Neural cell (in vitro differentiated cells): ENCODE data around the gene KLK7. TPM values are rescaled to one million over a fixed set of nuclear protein-coding genes. Genes with fewer than 3 reads are reported as not detected.

Source experiments
- H2AFZ ChIP-seq: fragments of 200-600, 300-800 bp; sonication (generic), shearing (Covaris generic); 2 replicates; pipeline ENCODE4 v1.6.0; 2014; ENCODE audit warnings: low read depth, mild to moderate bottlenecking, antibody characterized with exemption, low read length, moderate library complexity
- H3F3A ChIP-seq: fragments of 200-600 bp; shearing (Covaris generic); 2 replicates; pipeline ENCODE4 v1.6.1; 2016; ENCODE audit warnings: mild to moderate bottlenecking, moderate library complexity, mixed read lengths, antibody characterized with exemption, low read length; ENCODE audit not compliant: insufficient read depth, poor library complexity, severe bottlenecking
- H3K27ac ChIP-seq: fragments of 200-600, 300-800 bp; sonication (generic), shearing (Covaris generic); 2 replicates; pipeline ENCODE4 v1.5.1; 2014; ENCODE audit warnings: mild to moderate bottlenecking, low read length, moderate library complexity
- H3K27me3 ChIP-seq: fragments of 300-800, 200-600 bp; sonication (generic), shearing (Covaris generic); 2 replicates; pipeline ENCODE4 v1.6.0; 2014; ENCODE audit warnings: mild to moderate bottlenecking, low read depth, low read length, moderate library complexity; ENCODE audit not compliant: insufficient read depth
- H3K36me3 ChIP-seq: fragments of 300-800, 200-600 bp; sonication (generic), shearing (Covaris generic); 2 replicates; pipeline ENCODE4 v1.5.1; 2014; ENCODE audit warnings: mild to moderate bottlenecking, antibody characterized with exemption, low read length, moderate library complexity; ENCODE audit not compliant: insufficient read depth
- H3K4me2 ChIP-seq: fragments of 300-800, 200-600 bp; sonication (generic), shearing (Covaris generic); 2 replicates; pipeline ENCODE4 v1.6.0; 2014; ENCODE audit warnings: mild to moderate bottlenecking, low read length
- H3K4me3 ChIP-seq: fragments of 300-800, 200-600 bp; sonication (generic), shearing (Covaris generic); 2 replicates; pipeline ENCODE4 v1.5.1; 2014; ENCODE audit warnings: mild to moderate bottlenecking, low read length, moderate library complexity
- H3K79me2 ChIP-seq: fragments of 200-600 bp; shearing (Covaris generic); replicated peaks from 2 replicates; pipeline ENCODE4 v1.6.0; 2014; ENCODE audit warnings: mild to moderate bottlenecking, low read length, moderate library complexity; ENCODE audit not compliant: insufficient read depth
- H3K9ac ChIP-seq: fragments of 300-800, 200-600 bp; sonication (generic), shearing (Covaris generic); 2 replicates; pipeline ENCODE4 v1.6.1; 2016; ENCODE audit warnings: mild to moderate bottlenecking, low read length, mixed read lengths
- H3K9me2 ChIP-seq: fragments of 200-600 bp; shearing (Covaris generic); 2 replicates; pipeline ENCODE4 v1.6.1; 2016; ENCODE audit warnings: mild to moderate bottlenecking, low read length, mixed read lengths; ENCODE audit not compliant: insufficient read depth
- H3K9me3 ChIP-seq: fragments of 200-600, 300-800 bp; sonication (generic), shearing (Covaris generic); 2 replicates; pipeline ENCODE4 v1.6.1; 2016; ENCODE audit warnings: mild to moderate bottlenecking, mixed run types, low read length, moderate library complexity, mixed read lengths
- H4K20me1 ChIP-seq: fragments of 200-600 bp; shearing (Covaris generic); 2 replicates; pipeline ENCODE4 v1.6.1; 2016; ENCODE audit warnings: mild to moderate bottlenecking, mixed run types; ENCODE audit not compliant: insufficient read depth
- EP300 ChIP-seq: fragments of 450-650 bp; conservative IDR thresholded peaks from 2 replicates; pipeline ENCODE4 v1.6.1; 2014; ENCODE audit warnings: antibody characterized with exemption, mild to moderate bottlenecking, moderate library complexity; ENCODE audit not compliant: poor library complexity, severe bottlenecking
- EZH2 ChIP-seq: fragments of 200-600, 300-800 bp; shearing (Covaris generic), sonication (generic); IDR thresholded peaks from 2 replicates; pipeline ENCODE4 v1.6.1; 2014; ENCODE audit warnings: antibody characterized with exemption, low read length, borderline replicate concordance, mild to moderate bottlenecking; ENCODE audit not compliant: insufficient read depth, poor library complexity, severe bottlenecking
- MXI1 ChIP-seq: fragments of 450-650 bp; conservative IDR thresholded peaks from 2 replicates; pipeline ENCODE4 v1.6.1; 2014; ENCODE audit warnings: antibody characterized with exemption, mild to moderate bottlenecking; ENCODE audit not compliant: poor library complexity, severe bottlenecking
- POLR2AphosphoS5 ChIP-seq: IDR thresholded peaks from 2 replicates; pipeline ENCODE4 v1.6.1; 2012
- RAD21 ChIP-seq: fragments of 450-650 bp; conservative IDR thresholded peaks from 2 replicates; pipeline ENCODE4 v1.6.1; 2014; ENCODE audit warnings: antibody characterized with exemption, mild to moderate bottlenecking, moderate library complexity
- SMC3 ChIP-seq: fragments of 450-650 bp; conservative IDR thresholded peaks from 2 replicates; pipeline ENCODE4 v1.6.1; 2014; ENCODE audit warnings: antibody characterized with exemption, mild to moderate bottlenecking, moderate library complexity; ENCODE audit not compliant: poor library complexity
- TAF1 ChIP-seq: IDR thresholded peaks from 2 replicates; pipeline ENCODE4 v1.6.1; 2012; ENCODE audit warnings: low read depth
- polyA plus RNA-seq: library from polyadenylated mRNA; depleted of rRNA; stranded (reverse); fragments of >200 nt; gene quantifications from 2 replicates; pipeline ENCODE4 v1.2.3, GENCODE V29; 2014
- TF ChIP-seq, protein P1 (sequence below): fragments of 450-650 bp; IDR thresholded peaks from 2 replicates; pipeline ENCODE4 v1.5.1; 2014; ENCODE audit warnings: antibody characterized with exemption, mild to moderate bottlenecking, moderate library complexity; ENCODE audit not compliant: poor library complexity, severe bottlenecking
- TF ChIP-seq, protein P2 (sequence below): IDR thresholded peaks from 2 replicates; pipeline ENCODE4 v1.6.1; 2012; ENCODE audit warnings: borderline replicate concordance

Gene KLK7
- polyA plus RNA-seq, 1 donor from 2014 or later, result not detected

DNA sequence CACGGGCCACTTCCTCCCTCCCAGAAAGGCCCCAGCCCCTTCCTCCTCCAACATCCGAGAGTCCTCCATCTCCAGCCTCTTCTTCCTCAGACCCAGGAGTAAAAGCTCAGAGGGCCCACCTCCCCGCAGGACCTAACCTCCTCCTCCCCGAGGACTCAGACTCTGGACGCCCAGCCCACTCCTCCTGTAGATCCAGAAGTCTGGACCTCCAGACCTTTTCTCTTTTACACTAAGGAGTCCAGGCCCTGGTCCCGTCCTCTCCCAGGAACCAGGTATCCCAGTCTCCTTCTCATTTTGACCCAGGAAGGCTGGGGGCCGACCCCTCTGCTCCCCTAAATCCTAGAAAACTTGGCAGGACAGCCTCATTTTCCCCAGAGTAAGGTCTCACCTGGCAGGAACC is 19.6 kb upstream of the KLK7 start:
- Histone ChIP-seq H3K36me3 (no peaks in the 10 kb centered on the region), H3K9me3 (no peaks in the 10 kb centered on the region), H3K4me3 (no peak overlapping the region), H3K27me3 (no peaks in the 10 kb centered on the region), H3F3A (no peaks in the 10 kb centered on the region), H2AFZ (no peak overlapping the region), H3K9me2 (no peaks in the 10 kb centered on the region), H3K4me2 (no peak overlapping the region), H3K27ac (no peak overlapping the region), H3K9ac (no peak overlapping the region), H3K79me2 (no peaks in the 10 kb centered on the region), H4K20me1 (no peaks in the 10 kb centered on the region)
- TF ChIP-seq MXI1 (no peak), POLR2AphosphoS5 (no peak), TAF1 (no peak), EZH2 (no peak), EP300 (no peak)
- TF ChIP-seq, protein P1, sequence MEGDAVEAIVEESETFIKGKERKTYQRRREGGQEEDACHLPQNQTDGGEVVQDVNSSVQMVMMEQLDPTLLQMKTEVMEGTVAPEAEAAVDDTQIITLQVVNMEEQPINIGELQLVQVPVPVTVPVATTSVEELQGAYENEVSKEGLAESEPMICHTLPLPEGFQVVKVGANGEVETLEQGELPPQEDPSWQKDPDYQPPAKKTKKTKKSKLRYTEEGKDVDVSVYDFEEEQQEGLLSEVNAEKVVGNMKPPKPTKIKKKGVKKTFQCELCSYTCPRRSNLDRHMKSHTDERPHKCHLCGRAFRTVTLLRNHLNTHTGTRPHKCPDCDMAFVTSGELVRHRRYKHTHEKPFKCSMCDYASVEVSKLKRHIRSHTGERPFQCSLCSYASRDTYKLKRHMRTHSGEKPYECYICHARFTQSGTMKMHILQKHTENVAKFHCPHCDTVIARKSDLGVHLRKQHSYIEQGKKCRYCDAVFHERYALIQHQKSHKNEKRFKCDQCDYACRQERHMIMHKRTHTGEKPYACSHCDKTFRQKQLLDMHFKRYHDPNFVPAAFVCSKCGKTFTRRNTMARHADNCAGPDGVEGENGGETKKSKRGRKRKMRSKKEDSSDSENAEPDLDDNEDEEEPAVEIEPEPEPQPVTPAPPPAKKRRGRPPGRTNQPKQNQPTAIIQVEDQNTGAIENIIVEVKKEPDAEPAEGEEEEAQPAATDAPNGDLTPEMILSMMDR, result no peak
- TF ChIP-seq, protein P2, sequence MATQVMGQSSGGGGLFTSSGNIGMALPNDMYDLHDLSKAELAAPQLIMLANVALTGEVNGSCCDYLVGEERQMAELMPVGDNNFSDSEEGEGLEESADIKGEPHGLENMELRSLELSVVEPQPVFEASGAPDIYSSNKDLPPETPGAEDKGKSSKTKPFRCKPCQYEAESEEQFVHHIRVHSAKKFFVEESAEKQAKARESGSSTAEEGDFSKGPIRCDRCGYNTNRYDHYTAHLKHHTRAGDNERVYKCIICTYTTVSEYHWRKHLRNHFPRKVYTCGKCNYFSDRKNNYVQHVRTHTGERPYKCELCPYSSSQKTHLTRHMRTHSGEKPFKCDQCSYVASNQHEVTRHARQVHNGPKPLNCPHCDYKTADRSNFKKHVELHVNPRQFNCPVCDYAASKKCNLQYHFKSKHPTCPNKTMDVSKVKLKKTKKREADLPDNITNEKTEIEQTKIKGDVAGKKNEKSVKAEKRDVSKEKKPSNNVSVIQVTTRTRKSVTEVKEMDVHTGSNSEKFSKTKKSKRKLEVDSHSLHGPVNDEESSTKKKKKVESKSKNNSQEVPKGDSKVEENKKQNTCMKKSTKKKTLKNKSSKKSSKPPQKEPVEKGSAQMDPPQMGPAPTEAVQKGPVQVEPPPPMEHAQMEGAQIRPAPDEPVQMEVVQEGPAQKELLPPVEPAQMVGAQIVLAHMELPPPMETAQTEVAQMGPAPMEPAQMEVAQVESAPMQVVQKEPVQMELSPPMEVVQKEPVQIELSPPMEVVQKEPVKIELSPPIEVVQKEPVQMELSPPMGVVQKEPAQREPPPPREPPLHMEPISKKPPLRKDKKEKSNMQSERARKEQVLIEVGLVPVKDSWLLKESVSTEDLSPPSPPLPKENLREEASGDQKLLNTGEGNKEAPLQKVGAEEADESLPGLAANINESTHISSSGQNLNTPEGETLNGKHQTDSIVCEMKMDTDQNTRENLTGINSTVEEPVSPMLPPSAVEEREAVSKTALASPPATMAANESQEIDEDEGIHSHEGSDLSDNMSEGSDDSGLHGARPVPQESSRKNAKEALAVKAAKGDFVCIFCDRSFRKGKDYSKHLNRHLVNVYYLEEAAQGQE, result no peak

DNA sequence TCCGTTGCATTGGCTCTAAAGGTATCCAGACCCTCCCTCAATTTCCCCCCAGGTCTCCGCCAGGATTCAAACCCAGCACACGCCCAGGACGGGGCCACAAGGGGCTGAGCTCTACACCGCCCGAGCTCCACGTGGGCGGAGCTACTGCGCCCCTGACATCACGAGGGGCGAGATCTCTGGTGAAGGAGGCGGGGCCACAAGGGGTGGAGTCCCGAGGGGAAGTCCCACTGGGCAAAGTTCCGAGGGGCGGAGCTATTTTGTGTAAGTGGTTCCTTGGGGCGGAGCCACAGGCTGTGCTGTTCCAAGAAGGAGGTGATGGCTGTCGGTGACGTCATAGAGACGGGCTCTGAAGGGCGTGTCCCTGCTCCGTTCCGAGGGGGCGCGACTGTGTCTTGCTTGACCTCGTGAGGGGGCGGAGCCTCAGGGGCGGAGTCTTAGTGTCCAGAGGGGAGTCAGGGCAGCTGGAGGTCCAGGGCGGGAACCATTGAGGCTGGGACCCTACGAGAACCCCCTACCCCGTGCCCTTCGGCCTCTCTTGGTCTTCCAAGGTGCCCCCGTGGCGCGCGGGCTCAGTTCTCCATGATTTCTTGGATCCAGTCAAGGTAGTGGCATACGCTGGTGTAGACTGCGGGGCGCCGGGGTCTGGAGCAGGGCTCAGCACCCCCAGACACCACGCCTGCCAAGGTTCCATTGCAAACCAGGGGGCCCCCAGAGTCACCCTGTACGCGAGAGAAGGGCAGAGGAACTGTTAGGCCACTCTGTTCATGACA is 19.0 kb upstream of the KLK7 start:
- H3K4me3 ChIP-seq, result no peak overlapping the region
- H3K4me2 ChIP-seq, result no peak overlapping the region
- H2AFZ ChIP-seq, result no peak overlapping the region
- TF ChIP-seq EZH2 (no peak), TAF1 (no peak), MXI1 (no peak), RAD21 (no peak), POLR2AphosphoS5 (no peak), SMC3 (no peak), EP300 (no peak)
- TF ChIP-seq, protein P1, result no peak
- TF ChIP-seq, protein P2, result no peak
- no peak overlapping the region for H3K27ac ChIP-seq
- H3K9ac ChIP-seq, result no peak overlapping the region
- H3K27me3 ChIP-seq, result no peaks in the 10 kb centered on the region
- H3F3A ChIP-seq, result no peaks in the 10 kb centered on the region
- no peaks in the 10 kb centered on the region for H4K20me1 ChIP-seq
- H3K9me2 ChIP-seq, result no peaks in the 10 kb centered on the region
- no peaks in the 10 kb centered on the region for H3K9me3 ChIP-seq
- no peaks in the 10 kb centered on the region for H3K79me2 ChIP-seq
- H3K36me3 ChIP-seq, result no peaks in the 10 kb centered on the region
